SK-N-SH treated with all-trans-retinoic acid at 6 μM for 48 hours (cell line): Measurements from ENCODE around the gene KLF13.
A peak's percentile ranks its signal among the peaks of the same experiment; 100 is the strongest.

Experiments
- ATAC-seq: fragments of 200-7000 bp; cut with Tn5 transposase; 3 replicates; pipeline ENCODE4 v1.9.1; 2020; ENCODE audit warnings: mild to moderate bottlenecking, moderate library complexity
- BACH2 ChIP-seq: fragments of 250-450 bp; sonication (Bioruptor Pico); IDR thresholded peaks from 2 replicates; pipeline ENCODE4 v1.9.0; 2021; ENCODE audit warnings: mild to moderate bottlenecking, borderline replicate concordance
- CSDC2 ChIP-seq: fragments of 250-450 bp; sonication (Bioruptor Pico); IDR thresholded peaks from 2 replicates; pipeline ENCODE4 v1.5.0; 2020; ENCODE audit warnings: mild to moderate bottlenecking, moderate library complexity
- GLIS3 ChIP-seq: fragments of 250-450 bp; sonication (Bioruptor Pico); IDR thresholded peaks from 2 replicates; pipeline ENCODE4 v1.5.0; 2020; ENCODE audit warnings: mild to moderate bottlenecking, moderate library complexity
- ISL1 ChIP-seq: fragments of 250-450 bp; sonication (Bioruptor Pico); IDR thresholded peaks from 2 replicates; pipeline ENCODE4 v2.1.2; 2022; ENCODE audit warnings: mild to moderate bottlenecking, moderate library complexity
- PPARA ChIP-seq: fragments of 250-450 bp; sonication (Bioruptor Pico); IDR thresholded peaks from 2 replicates; pipeline ENCODE4 v1.5.0; 2020; ENCODE audit warnings: mild to moderate bottlenecking, borderline replicate concordance
- RARB ChIP-seq: fragments of 250-450 bp; sonication (Bioruptor Pico); IDR thresholded peaks from 2 replicates; pipeline ENCODE4 v1.8.0; 2021; ENCODE audit warnings: mild to moderate bottlenecking, moderate library complexity
- SNAI2 ChIP-seq: fragments of 250-450 bp; sonication (Bioruptor Pico); IDR thresholded peaks from 2 replicates; pipeline ENCODE4 v1.5.0; 2020; ENCODE audit warnings: mild to moderate bottlenecking, moderate library complexity
- TCF4 ChIP-seq: fragments of 250-450 bp; sonication (Bioruptor Pico); IDR thresholded peaks from 2 replicates; pipeline ENCODE4 v1.8.0; 2021; ENCODE audit warnings: mild to moderate bottlenecking, moderate library complexity, borderline replicate concordance
- ZC3H10 ChIP-seq: fragments of 250-450 bp; sonication (Bioruptor Pico); IDR thresholded peaks from 2 replicates; pipeline ENCODE4 v1.5.1; 2021; ENCODE audit warnings: mild to moderate bottlenecking, moderate library complexity
- ZFP30 ChIP-seq: fragments of 450-650 bp; formaldehyde crosslinking; IDR thresholded peaks from 2 replicates; pipeline ENCODE4 v1.5.0; 2022; ENCODE audit warnings: mild to moderate bottlenecking, moderate library complexity
- ZNF70 ChIP-seq: fragments of 450-650 bp; formaldehyde crosslinking; IDR thresholded peaks from 2 replicates; pipeline ENCODE4 v1.5.0; 2020; ENCODE audit warnings: mild to moderate bottlenecking, moderate library complexity
- ZNF8 ChIP-seq: fragments of 450-650 bp; formaldehyde crosslinking; IDR thresholded peaks from 2 replicates; pipeline ENCODE4 v1.5.0; 2020; ENCODE audit warnings: mild to moderate bottlenecking, moderate library complexity
- TF ChIP-seq, protein P1 (sequence below): fragments of 250-450 bp; sonication (Bioruptor Pico); IDR thresholded peaks from 2 replicates; pipeline ENCODE4 v1.8.0; 2020; ENCODE audit warnings: mild to moderate bottlenecking, moderate library complexity, borderline replicate concordance
- TF ChIP-seq, protein P2 (sequence below): fragments of 250-450 bp; sonication (Bioruptor Pico); IDR thresholded peaks from 2 replicates; pipeline ENCODE4 v1.5.1; 2020; ENCODE audit warnings: low read depth, mild to moderate bottlenecking, moderate library complexity
- TF ChIP-seq, protein P3 (sequence below): fragments of 250-450 bp; sonication (Bioruptor Pico); IDR thresholded peaks from 2 replicates; pipeline ENCODE4 v1.8.0; 2021; ENCODE audit warnings: low read depth, mild to moderate bottlenecking, moderate library complexity, borderline replicate concordance
- TF ChIP-seq, protein P4 (sequence below): fragments of 250-450 bp; sonication (Bioruptor Pico); IDR thresholded peaks from 2 replicates; pipeline ENCODE4 v1.5.0; 2020; ENCODE audit warnings: mild to moderate bottlenecking, moderate library complexity

Gene KLF13

DNA sequence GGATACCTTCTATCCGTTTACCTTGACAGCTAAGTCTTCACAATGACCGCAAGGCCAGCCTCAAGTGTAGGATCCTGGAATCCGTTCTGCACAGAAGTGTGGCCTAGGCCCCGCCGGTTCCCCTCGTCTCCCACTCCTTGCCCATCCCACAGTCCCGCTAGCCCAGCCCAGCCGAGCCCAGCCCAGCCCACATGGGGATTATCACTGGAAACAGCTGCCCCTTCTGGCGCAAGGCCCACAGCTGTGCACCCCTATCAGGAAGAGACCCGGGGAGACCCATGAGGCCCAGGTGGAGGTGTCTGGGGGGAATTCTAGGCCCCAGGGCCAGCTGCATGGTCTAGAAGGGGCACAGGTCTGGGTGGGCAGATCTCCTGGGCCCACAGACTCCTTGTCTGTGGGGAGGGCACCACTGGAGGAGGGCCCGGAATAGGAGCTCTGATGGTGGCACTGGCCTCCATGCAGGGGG, 27.9 kb upstream of the KLF13 start:
- ATAC-seq: no peak
- TF ChIP-seq, protein P1, sequence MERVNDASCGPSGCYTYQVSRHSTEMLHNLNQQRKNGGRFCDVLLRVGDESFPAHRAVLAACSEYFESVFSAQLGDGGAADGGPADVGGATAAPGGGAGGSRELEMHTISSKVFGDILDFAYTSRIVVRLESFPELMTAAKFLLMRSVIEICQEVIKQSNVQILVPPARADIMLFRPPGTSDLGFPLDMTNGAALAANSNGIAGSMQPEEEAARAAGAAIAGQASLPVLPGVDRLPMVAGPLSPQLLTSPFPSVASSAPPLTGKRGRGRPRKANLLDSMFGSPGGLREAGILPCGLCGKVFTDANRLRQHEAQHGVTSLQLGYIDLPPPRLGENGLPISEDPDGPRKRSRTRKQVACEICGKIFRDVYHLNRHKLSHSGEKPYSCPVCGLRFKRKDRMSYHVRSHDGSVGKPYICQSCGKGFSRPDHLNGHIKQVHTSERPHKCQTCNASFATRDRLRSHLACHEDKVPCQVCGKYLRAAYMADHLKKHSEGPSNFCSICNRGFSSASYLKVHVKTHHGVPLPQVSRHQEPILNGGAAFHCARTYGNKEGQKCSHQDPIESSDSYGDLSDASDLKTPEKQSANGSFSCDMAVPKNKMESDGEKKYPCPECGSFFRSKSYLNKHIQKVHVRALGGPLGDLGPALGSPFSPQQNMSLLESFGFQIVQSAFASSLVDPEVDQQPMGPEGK (CRISPR knock-in tag): no peak
- TF ChIP-seq BACH2 (CRISPR knock-in tag) (no peak), ZNF70 (CRISPR knock-in tag) (no peak), ZNF8 (no peak), RARB (CRISPR knock-in tag) (no peak), PPARA (CRISPR knock-in tag) (no peak), ISL1 (no peak)
- TF ChIP-seq, protein P2, sequence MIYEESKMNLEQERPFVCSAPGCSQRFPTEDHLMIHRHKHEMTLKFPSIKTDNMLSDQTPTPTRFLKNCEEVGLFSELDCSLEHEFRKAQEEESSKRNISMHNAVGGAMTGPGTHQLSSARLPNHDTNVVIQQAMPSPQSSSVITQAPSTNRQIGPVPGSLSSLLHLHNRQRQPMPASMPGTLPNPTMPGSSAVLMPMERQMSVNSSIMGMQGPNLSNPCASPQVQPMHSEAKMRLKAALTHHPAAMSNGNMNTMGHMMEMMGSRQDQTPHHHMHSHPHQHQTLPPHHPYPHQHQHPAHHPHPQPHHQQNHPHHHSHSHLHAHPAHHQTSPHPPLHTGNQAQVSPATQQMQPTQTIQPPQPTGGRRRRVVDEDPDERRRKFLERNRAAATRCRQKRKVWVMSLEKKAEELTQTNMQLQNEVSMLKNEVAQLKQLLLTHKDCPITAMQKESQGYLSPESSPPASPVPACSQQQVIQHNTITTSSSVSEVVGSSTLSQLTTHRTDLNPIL (CRISPR knock-in tag): no peak

DNA sequence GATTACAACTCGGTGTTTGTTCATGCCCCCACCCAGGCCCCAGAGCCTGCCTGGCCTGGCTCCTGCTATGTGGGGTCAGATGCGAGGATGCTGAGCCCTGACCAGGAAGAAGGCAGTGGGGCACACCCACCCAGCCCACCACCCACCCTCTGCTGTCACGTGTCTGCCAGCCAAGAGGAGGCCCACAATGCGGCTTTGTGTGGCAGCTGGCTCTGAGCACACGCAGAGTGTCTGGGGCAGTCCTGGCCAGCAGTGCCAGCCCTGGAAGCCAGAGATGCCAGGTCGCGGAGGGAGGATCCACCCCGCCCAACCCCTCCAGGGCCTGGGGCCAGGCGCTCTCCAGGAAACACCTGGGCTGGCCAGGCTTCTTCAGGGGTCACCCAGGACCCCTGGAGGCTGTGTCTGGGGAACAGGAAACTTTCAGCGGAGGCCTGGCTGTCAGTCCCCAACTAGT, 26.4 kb upstream of the KLF13 start:
- no peak for ATAC-seq
- TF ChIP-seq, protein P3, sequence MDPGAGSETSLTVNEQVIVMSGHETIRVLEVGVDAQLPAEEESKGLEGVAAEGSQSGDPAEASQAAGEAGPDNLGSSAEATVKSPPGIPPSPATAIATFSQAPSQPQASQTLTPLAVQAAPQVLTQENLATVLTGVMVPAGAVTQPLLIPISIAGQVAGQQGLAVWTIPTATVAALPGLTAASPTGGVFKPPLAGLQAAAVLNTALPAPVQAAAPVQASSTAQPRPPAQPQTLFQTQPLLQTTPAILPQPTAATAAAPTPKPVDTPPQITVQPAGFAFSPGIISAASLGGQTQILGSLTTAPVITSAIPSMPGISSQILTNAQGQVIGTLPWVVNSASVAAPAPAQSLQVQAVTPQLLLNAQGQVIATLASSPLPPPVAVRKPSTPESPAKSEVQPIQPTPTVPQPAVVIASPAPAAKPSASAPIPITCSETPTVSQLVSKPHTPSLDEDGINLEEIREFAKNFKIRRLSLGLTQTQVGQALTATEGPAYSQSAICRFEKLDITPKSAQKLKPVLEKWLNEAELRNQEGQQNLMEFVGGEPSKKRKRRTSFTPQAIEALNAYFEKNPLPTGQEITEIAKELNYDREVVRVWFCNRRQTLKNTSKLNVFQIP (CRISPR knock-in tag): no peak
- TF ChIP-seq ZFP30 (CRISPR knock-in tag) (no peak), ISL1 (no peak), GLIS3 (no peak)
- TF ChIP-seq, protein P2 (CRISPR knock-in tag): no peak

DNA sequence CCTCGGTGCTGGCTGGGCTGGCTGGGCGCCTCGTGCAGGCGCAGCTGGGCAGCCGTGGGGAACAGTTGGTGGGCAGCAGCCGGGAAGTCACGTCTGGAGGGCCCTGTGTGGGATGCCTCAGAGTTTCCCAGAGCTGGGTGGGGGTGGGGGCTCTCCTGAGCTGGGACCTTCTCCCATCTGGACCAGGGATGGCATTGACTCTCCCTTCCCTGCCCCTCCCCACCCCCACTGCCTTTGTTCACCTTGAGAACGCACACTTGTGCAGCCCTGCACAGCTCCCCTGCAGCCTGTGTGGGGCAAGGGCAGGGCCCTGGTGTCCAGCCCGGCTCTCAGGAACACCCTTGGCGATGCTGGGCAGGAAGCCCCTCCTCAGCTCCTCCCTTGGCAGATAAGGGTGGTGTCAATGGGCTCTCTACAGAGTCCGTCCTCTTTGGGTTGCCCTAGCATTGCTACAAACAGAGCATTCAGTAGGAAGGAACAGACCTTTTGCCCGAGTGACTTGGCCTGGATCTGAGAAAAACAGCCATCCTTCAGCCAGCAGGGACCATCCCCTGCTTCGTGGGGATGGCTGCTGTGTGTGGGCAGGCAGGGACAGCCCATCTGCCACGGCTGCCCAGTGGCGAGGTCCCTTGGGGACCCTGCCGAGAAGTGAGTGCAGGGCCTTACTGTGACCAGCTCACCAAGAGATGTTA, 25.5 kb upstream of the KLF13 start:
- TF ChIP-seq, protein P4, sequence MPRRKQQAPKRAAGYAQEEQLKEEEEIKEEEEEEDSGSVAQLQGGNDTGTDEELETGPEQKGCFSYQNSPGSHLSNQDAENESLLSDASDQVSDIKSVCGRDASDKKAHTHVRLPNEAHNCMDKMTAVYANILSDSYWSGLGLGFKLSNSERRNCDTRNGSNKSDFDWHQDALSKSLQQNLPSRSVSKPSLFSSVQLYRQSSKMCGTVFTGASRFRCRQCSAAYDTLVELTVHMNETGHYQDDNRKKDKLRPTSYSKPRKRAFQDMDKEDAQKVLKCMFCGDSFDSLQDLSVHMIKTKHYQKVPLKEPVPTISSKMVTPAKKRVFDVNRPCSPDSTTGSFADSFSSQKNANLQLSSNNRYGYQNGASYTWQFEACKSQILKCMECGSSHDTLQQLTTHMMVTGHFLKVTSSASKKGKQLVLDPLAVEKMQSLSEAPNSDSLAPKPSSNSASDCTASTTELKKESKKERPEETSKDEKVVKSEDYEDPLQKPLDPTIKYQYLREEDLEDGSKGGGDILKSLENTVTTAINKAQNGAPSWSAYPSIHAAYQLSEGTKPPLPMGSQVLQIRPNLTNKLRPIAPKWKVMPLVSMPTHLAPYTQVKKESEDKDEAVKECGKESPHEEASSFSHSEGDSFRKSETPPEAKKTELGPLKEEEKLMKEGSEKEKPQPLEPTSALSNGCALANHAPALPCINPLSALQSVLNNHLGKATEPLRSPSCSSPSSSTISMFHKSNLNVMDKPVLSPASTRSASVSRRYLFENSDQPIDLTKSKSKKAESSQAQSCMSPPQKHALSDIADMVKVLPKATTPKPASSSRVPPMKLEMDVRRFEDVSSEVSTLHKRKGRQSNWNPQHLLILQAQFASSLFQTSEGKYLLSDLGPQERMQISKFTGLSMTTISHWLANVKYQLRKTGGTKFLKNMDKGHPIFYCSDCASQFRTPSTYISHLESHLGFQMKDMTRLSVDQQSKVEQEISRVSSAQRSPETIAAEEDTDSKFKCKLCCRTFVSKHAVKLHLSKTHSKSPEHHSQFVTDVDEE: peak; percentile 43; the same call in 1 of the 2 replicates
- TF ChIP-seq ZFP30 (CRISPR knock-in tag) (no peak), GLIS3 (no peak)
- TF ChIP-seq, all 23 proteins: peak for 1
- ATAC-seq: peak; percentile 37; the same call in 1 of the 3 replicates

DNA sequence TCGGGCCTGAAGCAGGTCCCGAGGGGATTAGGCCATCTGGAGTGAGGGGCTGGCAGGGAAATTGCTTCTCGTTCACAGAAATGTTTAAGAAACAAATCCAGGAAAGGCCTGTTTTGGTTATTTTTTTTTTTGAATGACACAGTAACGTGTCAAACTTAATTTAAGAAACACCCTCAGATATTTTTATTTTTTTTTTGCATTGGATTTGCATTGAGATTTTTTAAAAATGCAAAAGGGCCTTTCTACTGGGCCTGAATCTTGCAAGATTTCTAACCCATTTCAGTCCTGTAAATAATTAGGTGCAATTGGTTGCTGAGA, 25.0 kb upstream of the KLF13 start:
- ATAC-seq: no peak
- TF ChIP-seq TCF4 (CRISPR knock-in tag) (peak; percentile 73; the same call in 1 of the 2 replicates), PPARA (CRISPR knock-in tag) (no peak)

DNA sequence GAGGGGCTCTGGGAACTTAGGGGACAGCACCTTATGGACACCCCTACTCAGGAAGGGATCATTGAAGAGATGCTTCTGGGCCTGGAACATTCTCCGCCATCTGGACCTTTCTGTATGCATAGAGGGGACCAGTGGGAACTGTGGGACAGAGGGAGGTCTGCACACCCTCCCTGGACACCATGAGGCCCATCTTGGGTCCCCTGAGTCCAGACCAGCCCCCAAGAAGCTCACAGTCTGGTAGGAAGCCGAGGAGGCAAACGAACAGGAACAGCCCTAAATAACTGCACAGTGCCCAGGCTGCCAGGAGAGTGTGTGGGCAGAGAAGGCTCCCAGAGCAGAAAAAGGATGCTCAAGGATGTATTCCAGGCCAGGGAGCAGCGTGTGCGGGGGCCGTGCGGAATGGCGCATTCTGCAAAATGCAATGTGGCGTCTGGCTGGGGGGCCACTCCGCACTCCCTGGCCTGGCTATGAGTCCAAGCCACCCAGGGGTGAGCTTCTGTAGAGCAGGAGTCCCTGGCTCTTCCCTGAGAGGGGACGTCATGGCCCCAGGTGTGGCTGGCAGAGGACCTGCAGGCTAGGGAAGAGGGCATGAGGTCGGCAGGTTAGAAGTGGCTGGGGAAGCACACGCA, 24.5 kb upstream of the KLF13 start:
- no peak for ATAC-seq
- TF ChIP-seq, protein P1 (CRISPR knock-in tag): no peak
- TF ChIP-seq CSDC2 (CRISPR knock-in tag) (no peak), RARB (CRISPR knock-in tag) (no peak), SNAI2 (CRISPR knock-in tag) (no peak), GLIS3 (no peak), ZC3H10 (CRISPR knock-in tag) (no peak)
- TF ChIP-seq, protein P3 (CRISPR knock-in tag): no peak
- TF ChIP-seq, protein P4: no peak
